Neural cell (in vitro differentiated cells): Measurements from ENCODE around the gene RAB11FIP4. TPM values are rescaled to one million over a fixed set of nuclear protein-coding genes. Genes with fewer than 3 reads are reported as not detected.

ENCODE experiments used
- H2AFZ ChIP-seq: fragments of 200-600, 300-800 bp; sonication (generic), shearing (Covaris generic); 2 replicates; pipeline ENCODE4 v1.6.0; 2014; ENCODE audit warnings: low read depth, mild to moderate bottlenecking, antibody characterized with exemption, low read length, moderate library complexity
- H3F3A ChIP-seq: fragments of 200-600 bp; shearing (Covaris generic); 2 replicates; pipeline ENCODE4 v1.6.1; 2016; ENCODE audit warnings: mild to moderate bottlenecking, moderate library complexity, mixed read lengths, antibody characterized with exemption, low read length; ENCODE audit not compliant: insufficient read depth, poor library complexity, severe bottlenecking
- H3K27ac ChIP-seq: fragments of 200-600, 300-800 bp; sonication (generic), shearing (Covaris generic); 2 replicates; pipeline ENCODE4 v1.5.1; 2014; ENCODE audit warnings: mild to moderate bottlenecking, low read length, moderate library complexity
- H3K27me3 ChIP-seq: fragments of 300-800, 200-600 bp; sonication (generic), shearing (Covaris generic); 2 replicates; pipeline ENCODE4 v1.6.0; 2014; ENCODE audit warnings: mild to moderate bottlenecking, low read depth, low read length, moderate library complexity; ENCODE audit not compliant: insufficient read depth
- H3K36me3 ChIP-seq: fragments of 300-800, 200-600 bp; sonication (generic), shearing (Covaris generic); 2 replicates; pipeline ENCODE4 v1.5.1; 2014; ENCODE audit warnings: mild to moderate bottlenecking, antibody characterized with exemption, low read length, moderate library complexity; ENCODE audit not compliant: insufficient read depth
- H3K4me2 ChIP-seq: fragments of 300-800, 200-600 bp; sonication (generic), shearing (Covaris generic); 2 replicates; pipeline ENCODE4 v1.6.0; 2014; ENCODE audit warnings: mild to moderate bottlenecking, low read length
- H3K4me3 ChIP-seq: fragments of 300-800, 200-600 bp; sonication (generic), shearing (Covaris generic); 2 replicates; pipeline ENCODE4 v1.5.1; 2014; ENCODE audit warnings: mild to moderate bottlenecking, low read length, moderate library complexity
- H3K79me2 ChIP-seq: fragments of 200-600 bp; shearing (Covaris generic); replicated peaks from 2 replicates; pipeline ENCODE4 v1.6.0; 2014; ENCODE audit warnings: mild to moderate bottlenecking, low read length, moderate library complexity; ENCODE audit not compliant: insufficient read depth
- H3K9ac ChIP-seq: fragments of 300-800, 200-600 bp; sonication (generic), shearing (Covaris generic); 2 replicates; pipeline ENCODE4 v1.6.1; 2016; ENCODE audit warnings: mild to moderate bottlenecking, low read length, mixed read lengths
- H3K9me2 ChIP-seq: fragments of 200-600 bp; shearing (Covaris generic); 2 replicates; pipeline ENCODE4 v1.6.1; 2016; ENCODE audit warnings: mild to moderate bottlenecking, low read length, mixed read lengths; ENCODE audit not compliant: insufficient read depth
- H3K9me3 ChIP-seq: fragments of 200-600, 300-800 bp; sonication (generic), shearing (Covaris generic); 2 replicates; pipeline ENCODE4 v1.6.1; 2016; ENCODE audit warnings: mild to moderate bottlenecking, mixed run types, low read length, moderate library complexity, mixed read lengths
- H4K20me1 ChIP-seq: fragments of 200-600 bp; shearing (Covaris generic); 2 replicates; pipeline ENCODE4 v1.6.1; 2016; ENCODE audit warnings: mild to moderate bottlenecking, mixed run types; ENCODE audit not compliant: insufficient read depth
- EP300 ChIP-seq: fragments of 450-650 bp; conservative IDR thresholded peaks from 2 replicates; pipeline ENCODE4 v1.6.1; 2014; ENCODE audit warnings: antibody characterized with exemption, mild to moderate bottlenecking, moderate library complexity; ENCODE audit not compliant: poor library complexity, severe bottlenecking
- EZH2 ChIP-seq: fragments of 200-600, 300-800 bp; shearing (Covaris generic), sonication (generic); IDR thresholded peaks from 2 replicates; pipeline ENCODE4 v1.6.1; 2014; ENCODE audit warnings: antibody characterized with exemption, low read length, borderline replicate concordance, mild to moderate bottlenecking; ENCODE audit not compliant: insufficient read depth, poor library complexity, severe bottlenecking
- MXI1 ChIP-seq: fragments of 450-650 bp; conservative IDR thresholded peaks from 2 replicates; pipeline ENCODE4 v1.6.1; 2014; ENCODE audit warnings: antibody characterized with exemption, mild to moderate bottlenecking; ENCODE audit not compliant: poor library complexity, severe bottlenecking
- POLR2AphosphoS5 ChIP-seq: IDR thresholded peaks from 2 replicates; pipeline ENCODE4 v1.6.1; 2012
- RAD21 ChIP-seq: fragments of 450-650 bp; conservative IDR thresholded peaks from 2 replicates; pipeline ENCODE4 v1.6.1; 2014; ENCODE audit warnings: antibody characterized with exemption, mild to moderate bottlenecking, moderate library complexity
- SMC3 ChIP-seq: fragments of 450-650 bp; conservative IDR thresholded peaks from 2 replicates; pipeline ENCODE4 v1.6.1; 2014; ENCODE audit warnings: antibody characterized with exemption, mild to moderate bottlenecking, moderate library complexity; ENCODE audit not compliant: poor library complexity
- TAF1 ChIP-seq: IDR thresholded peaks from 2 replicates; pipeline ENCODE4 v1.6.1; 2012; ENCODE audit warnings: low read depth
- polyA plus RNA-seq: library from polyadenylated mRNA; depleted of rRNA; stranded (reverse); fragments of >200 nt; gene quantifications from 2 replicates; pipeline ENCODE4 v1.2.3, GENCODE V29; 2014
- TF ChIP-seq, protein P1 (sequence below): IDR thresholded peaks from 2 replicates; pipeline ENCODE4 v1.6.1; 2012; ENCODE audit warnings: borderline replicate concordance
- TF ChIP-seq, protein P2 (sequence below): fragments of 450-650 bp; IDR thresholded peaks from 2 replicates; pipeline ENCODE4 v1.5.1; 2014; ENCODE audit warnings: antibody characterized with exemption, mild to moderate bottlenecking, moderate library complexity; ENCODE audit not compliant: poor library complexity, severe bottlenecking

Gene RAB11FIP4
- polyA plus RNA-seq, 1 donor from 2014 or later, result 14.4 TPM

DNA sequence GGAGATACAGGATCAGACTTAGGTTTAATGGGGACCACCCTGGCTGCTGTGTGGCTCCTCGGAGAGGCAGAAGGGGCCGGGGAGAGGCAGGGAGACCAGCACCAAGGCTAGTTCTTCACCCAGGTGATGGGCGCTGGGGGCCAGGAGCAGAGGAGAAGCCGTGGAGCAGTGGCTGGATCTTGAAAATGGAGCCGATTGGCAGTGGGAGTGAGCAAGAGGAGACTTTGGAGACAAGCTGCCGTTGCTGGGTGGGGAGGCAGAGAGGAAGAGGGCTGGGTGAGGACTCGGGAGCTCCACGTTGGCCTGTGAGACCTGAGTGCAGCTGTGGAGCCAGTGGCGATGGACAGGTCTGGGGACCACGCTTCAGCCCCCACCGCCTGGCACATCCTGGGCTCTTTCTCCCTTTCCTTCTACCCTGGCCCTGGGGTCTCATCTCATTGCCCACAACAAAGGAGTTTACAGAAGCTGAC is 9.0 kb downstream of the RAB11FIP4 start:
- TF ChIP-seq TAF1, result no peak
- TF ChIP-seq EZH2, result no peak
- TF ChIP-seq EP300, result no peak
- no peak for TF ChIP-seq RAD21
- no peak for TF ChIP-seq POLR2AphosphoS5
- TF ChIP-seq MXI1, result no peak
- TF ChIP-seq, protein P1, sequence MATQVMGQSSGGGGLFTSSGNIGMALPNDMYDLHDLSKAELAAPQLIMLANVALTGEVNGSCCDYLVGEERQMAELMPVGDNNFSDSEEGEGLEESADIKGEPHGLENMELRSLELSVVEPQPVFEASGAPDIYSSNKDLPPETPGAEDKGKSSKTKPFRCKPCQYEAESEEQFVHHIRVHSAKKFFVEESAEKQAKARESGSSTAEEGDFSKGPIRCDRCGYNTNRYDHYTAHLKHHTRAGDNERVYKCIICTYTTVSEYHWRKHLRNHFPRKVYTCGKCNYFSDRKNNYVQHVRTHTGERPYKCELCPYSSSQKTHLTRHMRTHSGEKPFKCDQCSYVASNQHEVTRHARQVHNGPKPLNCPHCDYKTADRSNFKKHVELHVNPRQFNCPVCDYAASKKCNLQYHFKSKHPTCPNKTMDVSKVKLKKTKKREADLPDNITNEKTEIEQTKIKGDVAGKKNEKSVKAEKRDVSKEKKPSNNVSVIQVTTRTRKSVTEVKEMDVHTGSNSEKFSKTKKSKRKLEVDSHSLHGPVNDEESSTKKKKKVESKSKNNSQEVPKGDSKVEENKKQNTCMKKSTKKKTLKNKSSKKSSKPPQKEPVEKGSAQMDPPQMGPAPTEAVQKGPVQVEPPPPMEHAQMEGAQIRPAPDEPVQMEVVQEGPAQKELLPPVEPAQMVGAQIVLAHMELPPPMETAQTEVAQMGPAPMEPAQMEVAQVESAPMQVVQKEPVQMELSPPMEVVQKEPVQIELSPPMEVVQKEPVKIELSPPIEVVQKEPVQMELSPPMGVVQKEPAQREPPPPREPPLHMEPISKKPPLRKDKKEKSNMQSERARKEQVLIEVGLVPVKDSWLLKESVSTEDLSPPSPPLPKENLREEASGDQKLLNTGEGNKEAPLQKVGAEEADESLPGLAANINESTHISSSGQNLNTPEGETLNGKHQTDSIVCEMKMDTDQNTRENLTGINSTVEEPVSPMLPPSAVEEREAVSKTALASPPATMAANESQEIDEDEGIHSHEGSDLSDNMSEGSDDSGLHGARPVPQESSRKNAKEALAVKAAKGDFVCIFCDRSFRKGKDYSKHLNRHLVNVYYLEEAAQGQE, result no peak
- TF ChIP-seq SMC3, result no peak

DNA sequence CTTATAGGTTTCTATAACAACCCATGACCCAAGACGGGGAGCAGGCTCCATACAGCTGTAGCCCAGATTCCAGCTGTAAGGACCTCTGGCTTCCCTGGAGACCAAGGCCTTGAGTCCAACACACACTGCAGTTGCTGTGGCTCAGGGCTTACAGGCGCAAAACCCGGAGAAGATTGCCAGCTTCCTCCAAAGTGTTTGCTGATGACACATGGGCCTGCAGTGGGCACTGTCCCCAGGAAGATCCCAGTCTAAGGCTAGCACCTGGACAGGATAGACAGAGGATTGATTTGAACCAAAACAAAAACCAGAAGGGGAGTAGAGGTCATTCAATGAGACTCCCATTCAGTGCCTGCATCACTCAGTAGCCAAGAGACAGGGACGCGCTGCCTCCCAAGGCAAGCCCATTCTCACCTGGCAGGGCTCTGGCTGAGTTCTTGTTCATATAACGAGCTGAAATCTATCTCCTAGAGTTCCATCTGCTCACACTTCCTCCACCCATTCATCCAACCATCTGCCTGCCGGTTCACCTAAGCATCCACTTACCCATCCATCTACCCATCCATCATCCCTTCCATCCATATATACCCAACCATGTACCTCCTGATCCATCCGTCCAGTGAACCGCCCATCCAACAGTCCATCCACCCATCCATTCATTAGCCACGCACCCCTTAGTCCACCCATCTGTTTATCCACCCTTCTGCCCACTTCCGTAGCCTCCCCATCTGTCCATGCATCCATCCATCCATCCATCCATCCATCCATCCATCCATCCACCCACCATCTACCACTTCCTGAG is 10.2 kb downstream of the RAB11FIP4 start:
- Histone ChIP-seq H3K36me3 (no peaks in the 10 kb centered on the region), H3K9me2 (no peaks in the 10 kb centered on the region), H3K27ac (no peak overlapping the region), H3K4me2 (no peak overlapping the region), H3K79me2 (no peaks in the 10 kb centered on the region), H3K4me3 (no peak overlapping the region), H3F3A (no peaks in the 10 kb centered on the region), H3K27me3 (no peaks in the 10 kb centered on the region), H4K20me1 (no peaks in the 10 kb centered on the region), H3K9me3 (no peaks in the 10 kb centered on the region), H2AFZ (no peak overlapping the region), H3K9ac (no peak overlapping the region)
- TF ChIP-seq, protein P2, sequence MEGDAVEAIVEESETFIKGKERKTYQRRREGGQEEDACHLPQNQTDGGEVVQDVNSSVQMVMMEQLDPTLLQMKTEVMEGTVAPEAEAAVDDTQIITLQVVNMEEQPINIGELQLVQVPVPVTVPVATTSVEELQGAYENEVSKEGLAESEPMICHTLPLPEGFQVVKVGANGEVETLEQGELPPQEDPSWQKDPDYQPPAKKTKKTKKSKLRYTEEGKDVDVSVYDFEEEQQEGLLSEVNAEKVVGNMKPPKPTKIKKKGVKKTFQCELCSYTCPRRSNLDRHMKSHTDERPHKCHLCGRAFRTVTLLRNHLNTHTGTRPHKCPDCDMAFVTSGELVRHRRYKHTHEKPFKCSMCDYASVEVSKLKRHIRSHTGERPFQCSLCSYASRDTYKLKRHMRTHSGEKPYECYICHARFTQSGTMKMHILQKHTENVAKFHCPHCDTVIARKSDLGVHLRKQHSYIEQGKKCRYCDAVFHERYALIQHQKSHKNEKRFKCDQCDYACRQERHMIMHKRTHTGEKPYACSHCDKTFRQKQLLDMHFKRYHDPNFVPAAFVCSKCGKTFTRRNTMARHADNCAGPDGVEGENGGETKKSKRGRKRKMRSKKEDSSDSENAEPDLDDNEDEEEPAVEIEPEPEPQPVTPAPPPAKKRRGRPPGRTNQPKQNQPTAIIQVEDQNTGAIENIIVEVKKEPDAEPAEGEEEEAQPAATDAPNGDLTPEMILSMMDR, result no peak
- TF ChIP-seq, protein P1, result no peak
- no peak for TF ChIP-seq POLR2AphosphoS5
- TF ChIP-seq TAF1, result no peak
- no peak for TF ChIP-seq SMC3
- TF ChIP-seq EP300, result no peak
- no peak for TF ChIP-seq RAD21
- TF ChIP-seq EZH2, result no peak
- no peak for TF ChIP-seq MXI1

More for the DNA sequence above, 9.0 kb downstream of the RAB11FIP4 start:
- no peaks in the 10 kb centered on the region for H3K27me3 ChIP-seq
- H3K4me2 ChIP-seq, result no peak overlapping the region
- no peak overlapping the region for H3K9ac ChIP-seq
- H3F3A ChIP-seq, result no peaks in the 10 kb centered on the region
- H3K36me3 ChIP-seq, result no peaks in the 10 kb centered on the region
- H3K9me2 ChIP-seq, result no peaks in the 10 kb centered on the region
- H3K9me3 ChIP-seq, result no peaks in the 10 kb centered on the region
- H2AFZ ChIP-seq, result no peak overlapping the region
- H3K27ac ChIP-seq, result no peak overlapping the region
- H4K20me1 ChIP-seq, result no peaks in the 10 kb centered on the region
- H3K4me3 ChIP-seq, result no peak overlapping the region
- H3K79me2 ChIP-seq, result no peaks in the 10 kb centered on the region
